Measurements from ENCODE around the gene FHIP1B. TPM values are rescaled to one million over a fixed set of nuclear protein-coding genes. Genes with fewer than 3 reads are reported as not detected.

The FHIP1B gene
- total RNA-seq, result 16.5 and 26.7 TPM in 2 replicates

DNA sequence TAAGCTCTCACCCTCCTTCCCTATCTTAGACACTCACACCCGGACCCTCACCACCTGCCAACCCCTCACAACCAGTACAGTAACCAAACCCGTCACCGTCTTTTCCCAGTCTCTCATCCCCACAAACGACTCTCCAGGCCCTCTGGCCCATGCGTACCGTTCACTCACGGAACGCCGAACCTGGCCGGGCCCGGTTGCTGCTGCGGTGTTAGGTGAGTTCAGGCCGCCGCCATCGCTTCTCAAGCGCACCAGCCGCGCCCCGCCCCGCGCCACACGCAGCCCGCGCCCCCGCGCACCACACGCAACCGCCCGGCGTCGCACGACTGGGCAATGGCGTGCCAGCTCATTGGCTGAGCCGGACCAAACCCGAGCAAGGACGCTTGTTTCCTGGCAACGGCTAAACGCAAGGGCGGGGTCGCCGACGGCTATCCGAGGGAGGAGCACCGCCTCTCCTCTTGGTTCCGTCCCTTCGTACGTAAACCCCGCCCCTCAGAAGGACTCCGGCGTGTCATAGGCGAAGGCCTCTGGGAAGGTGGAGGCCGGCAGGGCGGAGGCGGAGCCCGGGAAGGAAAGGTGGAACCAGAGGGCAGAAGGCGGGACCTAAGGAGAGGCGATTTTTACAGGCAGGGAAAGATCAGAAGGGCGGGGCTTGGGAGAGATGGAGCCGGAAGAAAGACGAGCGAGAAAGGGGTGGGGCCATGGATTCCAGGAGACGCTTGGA lies at the start of gene FHIP1B:
Gene FHIP1B, minus strand, starts transcription at position 250 of the 721 bp plus-strand sequence. CDS start 10,120 bp downstream, outside the sequence.

DNA sequence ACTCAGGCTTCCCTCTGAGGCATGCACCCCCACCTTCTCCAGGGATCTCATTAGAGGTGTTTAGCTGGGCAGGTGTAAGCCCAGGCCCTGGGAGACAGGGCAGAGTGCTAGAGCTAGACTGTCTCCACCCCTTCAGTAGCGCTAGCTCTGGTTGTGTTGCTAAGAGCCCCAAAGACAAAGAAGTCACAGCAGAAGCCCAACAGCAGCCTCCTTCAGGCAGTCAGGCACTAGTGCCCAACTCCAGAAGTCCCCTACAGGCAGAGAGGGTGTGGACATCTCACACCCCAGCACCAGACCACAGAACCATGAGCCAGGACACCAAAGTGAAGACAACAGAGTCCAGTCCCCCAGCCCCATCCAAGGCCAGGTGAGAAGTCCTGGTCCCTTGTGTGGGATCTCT lies 4.5 kb upstream of the FHIP1B start, which contains the start of gene CNGA4:
Gene CNGA4, plus strand, starts transcription at position 188 of the 400 bp plus-strand sequence. Its CDS starts 118 bp downstream, at position 306.

DNA sequence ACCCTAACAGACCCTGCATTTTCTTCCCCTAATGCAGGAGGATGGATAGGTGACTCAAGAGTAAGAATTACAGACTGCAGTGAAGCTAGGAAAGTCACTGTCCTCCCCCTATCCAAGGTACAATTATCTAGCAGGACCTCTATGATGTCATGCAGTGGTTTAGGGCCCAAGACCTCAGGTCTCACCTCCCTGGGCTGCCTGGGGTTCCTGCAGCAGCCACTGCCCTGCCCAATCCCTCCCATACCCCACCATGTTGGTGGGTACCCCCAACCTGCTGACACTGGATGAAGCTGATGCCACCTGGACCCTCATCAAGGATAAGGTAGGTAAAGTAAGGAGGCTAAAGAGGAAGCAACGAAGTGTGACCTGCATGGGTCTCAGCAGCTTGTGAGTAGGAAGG lies 29.1 kb downstream of the FHIP1B start, which contains the start of gene C11orf42:
Gene C11orf42, plus strand, starts transcription at position 192 of the 400 bp plus-strand sequence. Its CDS starts 59 bp downstream, at position 251.

DNA sequence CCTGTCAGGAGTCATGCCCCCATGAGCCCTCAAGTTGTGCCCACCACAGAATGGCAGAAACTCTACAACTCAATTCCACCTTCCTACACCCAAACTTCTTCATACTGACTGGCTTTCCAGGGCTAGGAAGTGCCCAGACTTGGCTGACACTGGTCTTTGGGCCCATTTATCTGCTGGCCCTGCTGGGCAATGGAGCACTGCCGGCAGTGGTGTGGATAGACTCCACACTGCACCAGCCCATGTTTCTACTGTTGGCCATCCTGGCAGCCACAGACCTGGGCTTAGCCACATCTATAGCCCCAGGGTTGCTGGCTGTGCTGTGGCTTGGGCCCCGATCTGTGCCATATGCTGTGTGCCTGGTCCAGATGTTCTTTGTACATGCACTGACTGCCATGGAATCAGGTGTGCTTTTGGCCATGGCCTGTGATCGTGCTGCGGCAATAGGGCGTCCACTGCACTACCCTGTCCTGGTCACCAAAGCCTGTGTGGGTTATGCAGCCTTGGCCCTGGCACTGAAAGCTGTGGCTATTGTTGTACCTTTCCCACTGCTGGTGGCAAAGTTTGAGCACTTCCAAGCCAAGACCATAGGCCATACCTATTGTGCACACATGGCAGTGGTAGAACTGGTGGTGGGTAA lies 35.1 kb downstream of the FHIP1B start, which contains the start of gene OR52W1:
Gene OR52W1, plus strand, starts transcription at position 51 of the 637 bp plus-strand sequence. Its CDS starts 0 bp downstream, at position 51.

DNA sequence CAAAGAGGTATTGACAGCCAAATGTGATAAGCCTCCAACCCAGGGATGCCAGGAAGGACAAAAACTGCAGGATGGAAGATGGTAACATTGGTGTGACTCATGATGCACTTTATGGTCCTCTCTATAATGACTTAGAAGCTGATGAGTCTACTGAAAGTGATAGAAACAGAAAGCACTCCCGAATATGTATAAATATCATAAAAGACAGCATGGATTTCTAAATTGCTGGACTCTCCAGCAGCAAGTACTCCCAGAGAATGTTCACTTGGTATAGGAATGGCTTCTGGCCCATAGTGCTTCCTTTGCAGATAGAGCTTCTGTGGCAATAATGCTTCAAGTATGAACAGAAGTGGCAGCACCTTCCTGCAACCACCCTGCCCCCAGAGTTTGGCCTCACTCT lies 64.2 kb downstream of the FHIP1B start, which contains the start of gene OR52B2:
Gene OR52B2, minus strand, starts transcription at position 101 of the 400 bp plus-strand sequence. Its CDS starts 0 bp downstream, at position 101.

Other genes with a start within 250 kb of the FHIP1B start
- not detected in 2 replicates for gene OR52L1, start 247.7 kb downstream of the FHIP1B start, total RNA-seq
- gene OR56A4, start 227.7 kb downstream of the FHIP1B start, total RNA-seq, result not detected in 2 replicates
- gene OR56A1, start 203.9 kb downstream of the FHIP1B start, total RNA-seq, result not detected in 2 replicates
- not detected in 2 replicates for gene OR56B4, start 127.0 kb downstream of the FHIP1B start, total RNA-seq
- not detected in 2 replicates for gene OR52B2, start 64.3 kb downstream of the FHIP1B start, total RNA-seq
- not detected in 2 replicates for gene OR52W1, start 35.4 kb downstream of the FHIP1B start, total RNA-seq
- not detected in 2 replicates for gene C11orf42, start 29.1 kb downstream of the FHIP1B start, total RNA-seq
- not detected in 2 replicates for gene CNGA4, start 4.5 kb upstream of the FHIP1B start, total RNA-seq
- gene CCKBR, start 25.2 kb upstream of the FHIP1B start, total RNA-seq, result not detected in 2 replicates
- 187 and 202 TPM in 2 replicates for gene CAVIN3, start 85.9 kb upstream of the FHIP1B start, total RNA-seq
- 8.1 and 9.6 TPM in 2 replicates for gene SMPD1, start 155.8 kb upstream of the FHIP1B start, total RNA-seq
- gene APBB1, start 184.5 kb upstream of the FHIP1B start, total RNA-seq, result 2.3 and 3.3 TPM in 2 replicates
- gene HPX, start 206.4 kb upstream of the FHIP1B start, total RNA-seq, result 0.28 TPM in 1 of 2 replicates, not detected in the other
- 9.6 and 11.0 TPM in 2 replicates for gene TRIM3, start 239.3 kb upstream of the FHIP1B start, total RNA-seq
- 55.6 and 60.4 TPM in 2 replicates for gene ARFIP2, start 246.7 kb upstream of the FHIP1B start, total RNA-seq
- gene TIMM10B, start 246.9 kb upstream of the FHIP1B start, total RNA-seq, result 25.0 and 37.7 TPM in 2 replicates

Data from airway epithelial cell (primary cell).